GM18526 (cell line): Measurements from ENCODE around the gene HMX1.

Experiments
- POLR2A ChIP-seq: IDR thresholded peaks from 3 replicates; pipeline ENCODE4 v1.6.1; 2011; ENCODE audit not compliant: insufficient read length; ENCODE audit errors: extremely low read depth

Gene HMX1

GRCh38 chr4:8849266-8850073 is 22.2 kb downstream of the HMX1 start:
- no peak for TF ChIP-seq POLR2A

DNA sequence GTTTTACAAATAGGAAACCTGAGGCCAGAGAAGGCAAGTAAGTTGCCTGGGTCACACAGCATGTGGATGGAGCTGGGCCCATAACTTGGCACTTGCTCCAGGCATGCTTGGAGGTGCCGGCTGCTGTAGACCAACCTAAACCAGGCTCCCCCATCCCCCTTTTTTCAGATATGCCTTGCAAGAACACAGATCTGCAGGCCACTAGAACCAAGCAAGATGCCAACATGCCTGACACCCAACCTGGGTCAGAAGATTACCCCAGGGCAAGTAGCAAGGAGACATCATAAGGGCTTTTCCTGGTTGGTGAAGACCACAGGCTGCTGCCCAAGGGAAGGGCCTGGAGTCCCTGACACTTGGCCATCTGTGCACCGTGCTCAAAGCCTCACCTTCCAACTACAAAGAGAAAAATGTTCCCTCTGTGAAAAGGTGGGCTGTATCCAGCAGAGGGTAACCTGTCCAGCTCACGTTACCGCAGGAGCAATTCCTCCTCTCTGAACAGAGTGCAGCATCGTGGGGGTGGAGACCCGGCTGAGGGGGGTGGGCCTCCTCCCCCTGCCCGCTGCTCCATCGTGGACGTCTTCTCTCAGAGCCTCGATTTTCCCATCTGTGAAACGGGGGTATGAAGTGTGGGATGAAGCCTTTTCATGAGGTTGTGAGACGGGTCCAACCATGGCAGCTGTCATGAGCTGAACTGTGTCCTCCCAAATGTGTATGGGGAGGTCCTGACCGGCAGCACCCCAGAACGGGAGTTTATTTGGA is 23.0 kb downstream of the HMX1 start:
- TF ChIP-seq POLR2A: no peak

GRCh38 chr4:8847764-8848163 is 23.9 kb downstream of the HMX1 start:
- TF ChIP-seq POLR2A: no peak

- TF ChIP-seq POLR2A: no peak
These were observed 24.3 kb downstream of the HMX1 start for GRCh38 chr4:8847331-8847730.

DNA sequence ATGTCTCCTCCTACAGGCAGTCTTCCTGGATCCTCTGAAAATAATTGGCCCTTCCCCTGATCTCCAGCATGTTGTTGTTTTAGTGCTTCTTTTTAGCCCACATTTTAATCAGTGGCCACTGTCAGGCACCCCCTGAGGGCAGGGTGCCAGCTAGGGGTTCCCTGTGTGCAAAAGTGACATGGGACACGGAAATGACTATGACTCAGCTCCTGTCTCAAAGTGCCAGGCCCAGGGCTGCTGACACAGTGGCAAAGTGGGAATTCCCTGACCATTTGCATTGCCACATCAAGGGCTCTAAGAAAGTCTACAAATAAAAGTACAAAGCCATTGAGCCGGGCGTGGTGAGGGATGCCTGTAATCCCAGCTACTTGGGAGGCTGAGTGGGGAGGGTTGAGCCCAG is 24.8 kb downstream of the HMX1 start:
- TF ChIP-seq POLR2A: no peak

GRCh38 chr4:8846046-8846720 is 25.5 kb downstream of the HMX1 start:
- TF ChIP-seq POLR2A: no peak

- no peak for TF ChIP-seq POLR2A
These were observed 26.5 kb downstream of the HMX1 start for GRCh38 chr4:8844976-8845690.

DNA sequence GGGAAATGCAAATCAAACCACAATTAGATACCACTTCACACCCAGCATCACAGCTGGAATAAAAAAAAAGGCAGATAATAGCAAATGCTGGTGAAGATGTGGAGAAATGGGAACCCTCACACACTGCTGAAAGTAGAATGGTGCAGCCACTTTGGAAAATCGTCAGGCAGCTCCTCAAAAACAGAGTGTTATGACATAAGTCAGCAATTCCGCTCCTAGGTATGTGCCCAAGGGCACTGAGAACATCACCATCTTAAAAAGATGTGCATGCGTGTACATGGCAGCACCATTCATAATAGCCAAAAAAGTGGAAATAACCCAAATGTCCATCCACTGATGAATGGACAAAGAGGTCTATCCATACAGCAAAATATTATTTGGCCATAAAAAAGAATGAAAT is 28.0 kb downstream of the HMX1 start:
- no peak for TF ChIP-seq POLR2A

GRCh38 chr4:8842614-8843013 is 29.0 kb downstream of the HMX1 start:
- no peak for TF ChIP-seq POLR2A

- no peak for TF ChIP-seq POLR2A
These were observed 29.9 kb downstream of the HMX1 start for GRCh38 chr4:8841678-8842268.

- TF ChIP-seq POLR2A: no peak
These were observed 30.7 kb downstream of the HMX1 start for GRCh38 chr4:8840816-8841455.

DNA sequence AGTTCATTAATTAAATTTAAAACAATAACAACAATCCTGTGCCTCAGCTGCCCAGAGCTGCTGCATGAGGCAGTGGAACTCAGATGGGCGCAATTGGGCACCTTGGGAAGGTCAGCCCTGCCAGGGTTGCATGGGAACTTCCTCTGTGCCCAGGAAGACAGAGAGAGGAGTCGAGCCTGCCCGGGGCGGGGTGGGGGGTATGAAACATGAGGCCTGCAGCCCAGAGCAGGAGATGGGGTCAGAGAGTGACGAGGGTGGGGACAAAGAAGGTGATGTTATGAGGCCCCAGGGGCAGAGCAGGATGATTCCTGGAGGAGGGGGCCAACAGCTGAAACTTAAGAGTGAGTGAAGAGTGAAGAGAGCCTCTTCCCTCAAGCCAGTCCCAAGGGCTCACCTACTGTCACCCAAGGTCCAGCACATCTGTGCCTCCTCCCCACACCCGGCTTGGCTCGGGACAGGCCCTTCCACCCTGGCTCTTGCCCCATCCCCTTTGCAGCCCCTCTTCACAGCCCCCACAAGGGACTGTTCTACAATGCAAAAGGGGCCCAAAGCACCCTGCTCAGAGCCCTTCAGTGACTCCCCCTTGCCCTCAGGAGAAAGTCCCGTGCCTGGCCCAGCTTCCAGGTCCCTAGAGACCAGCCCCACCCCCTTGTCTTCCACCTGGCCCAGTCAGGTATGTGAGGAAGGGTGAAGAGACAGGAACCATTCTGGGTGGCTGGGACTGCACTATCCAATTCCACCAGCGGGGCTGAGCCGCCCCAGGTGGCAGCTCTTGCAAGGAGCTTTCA is 31.4 kb downstream of the HMX1 start:
- no peak for TF ChIP-seq POLR2A

DNA sequence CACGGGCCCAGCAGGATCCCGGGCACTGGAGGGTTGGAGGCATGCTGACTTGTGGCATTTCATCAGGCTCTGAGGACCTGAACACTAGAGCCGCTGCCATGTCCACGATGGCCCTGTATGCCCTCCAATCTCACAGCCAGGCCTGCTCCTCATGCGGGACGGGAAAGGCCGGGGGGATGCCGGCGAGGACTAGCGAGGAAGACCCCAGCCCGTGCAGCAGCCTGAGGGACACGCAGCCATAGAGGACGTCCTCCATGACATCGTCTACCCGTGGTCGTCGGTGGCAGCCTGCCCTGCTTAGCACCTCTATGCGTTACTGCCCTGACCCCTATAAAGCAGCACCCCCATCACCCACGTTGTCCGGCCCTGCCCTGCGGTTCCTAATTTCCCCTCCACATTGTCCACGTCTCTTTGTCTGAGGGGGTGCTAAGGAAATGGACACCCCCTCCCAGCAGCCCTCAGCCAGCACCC is 32.6 kb downstream of the HMX1 start:
- TF ChIP-seq POLR2A: no peak
